H1 (cell line): ENCODE data around the gene GSG1L. TPM values are rescaled to one million over a fixed set of nuclear protein-coding genes. Genes with fewer than 3 reads are reported as not detected.

Experiments
- CTCF ChIA-PET: fragments of 300-600 bp; sonication (Branson Sonifier 250); formaldehyde crosslinking; loops from one replicate; lab custom pipeline; 2021; ENCODE audit not compliant: partially characterized antibody; lab: Charles Lee
- POLR2A ChIA-PET: fragments of 300-600 bp; sonication (Branson Sonifier 250); formaldehyde crosslinking; loops from one replicate; lab custom pipeline; 2021; ENCODE audit warnings: inconsistent platforms; ENCODE audit not compliant: partially characterized antibody; lab: Charles Lee
- DNase-seq, 2 experiments: peaks; one replicate each; pipeline versions ENCODE4 v3.0.0 to v3.0.0-alpha.2; 2010 to 2022; ENCODE audit warnings: low spot score in 2 of 2, low read depth in 1 of 2, mixed read lengths in 1 of 2
- FAIRE-seq: peaks from 2 replicates; lab custom pipeline; 2011; peaks lifted over from hg19 to GRCh38; lab: Jason Lieb, UNC
- H2AFZ ChIP-seq: 2 replicates; pipeline ENCODE4 v1.8.1; 2012; ENCODE audit warnings: low read length, inconsistent platforms
- H2AK5ac ChIP-seq: 2 replicates; pipeline ENCODE4 v1.6.1; 2013; ENCODE audit warnings: low read depth, low read length
- H2BK120ac ChIP-seq: replicated peaks from 2 replicates; pipeline ENCODE3; 2013; ENCODE audit warnings: low read depth, low read length, inconsistent platforms
- H2BK12ac ChIP-seq: 2 replicates; pipeline ENCODE4 v1.6.1; 2013; ENCODE audit warnings: low read depth, low read length
- H2BK15ac ChIP-seq: 2 replicates; pipeline ENCODE4 v1.6.1; 2013; ENCODE audit warnings: low read length
- H2BK20ac ChIP-seq: 2 replicates; pipeline ENCODE4 v1.6.1; 2013; ENCODE audit warnings: low read length
- H2BK5ac ChIP-seq: 2 replicates; pipeline ENCODE4 v1.6.1; 2013; ENCODE audit warnings: low read depth, low read length
- H3K14ac ChIP-seq: 2 replicates; pipeline ENCODE4 v1.6.1; 2013; ENCODE audit warnings: inconsistent platforms; ENCODE audit not compliant: insufficient read length
- H3K18ac ChIP-seq: 2 replicates; pipeline ENCODE4 v1.6.1; 2013; ENCODE audit warnings: low read length; ENCODE audit errors: extremely low read depth
- H3K23ac ChIP-seq: 2 replicates; pipeline ENCODE4 v1.6.1; 2013; ENCODE audit warnings: inconsistent platforms; ENCODE audit not compliant: insufficient read length
- H3K23me2 ChIP-seq: 2 replicates; pipeline ENCODE4 v1.6.1; 2013; ENCODE audit warnings: low read depth, low read length
- H3K27ac ChIP-seq: 2 replicates; pipeline ENCODE4 v1.6.1; 2011; ENCODE audit warnings: low read depth, low read length, inconsistent platforms
- H3K27me3 ChIP-seq, 4 experiments: replicated peaks in 1 of 4; 1 replicate in 1 of 4; 2 replicates in 3 of 4; pipeline versions ENCODE4 v1.6.1 to v1.8.1; 2011 to 2013; ENCODE audit warnings: low read length in 3 of 4, mild to moderate bottlenecking in 3 of 4, inconsistent platforms in 2 of 4, mixed read lengths in 2 of 4, moderate library complexity in 1 of 4; ENCODE audit not compliant: control insufficient read depth in 3 of 4, insufficient read depth in 3 of 4; ENCODE audit errors: extremely low read depth in 1 of 4
- H3K36me3 ChIP-seq, 4 experiments: 2 replicates each; pipeline versions ENCODE4 v1.6.1 to v1.8.1; 2011 to 2013; ENCODE audit warnings: mild to moderate bottlenecking in 4 of 4, low read length in 3 of 4, moderate library complexity in 2 of 4, control low read depth in 1 of 4, inconsistent platforms in 1 of 4; ENCODE audit not compliant: insufficient read depth in 4 of 4, control insufficient read depth in 2 of 4
- H3K4ac ChIP-seq: replicated peaks from 2 replicates; pipeline ENCODE3; 2013; ENCODE audit warnings: low read length, low read depth, mixed read lengths, inconsistent platforms; ENCODE audit not compliant: insufficient read length
- H3K4me1 ChIP-seq, 4 experiments: replicated peaks in 1 of 4; 1 replicate in 1 of 4; 2 replicates in 3 of 4; pipeline versions ENCODE4 v1.6.1 to v1.8.1; 2011 to 2013; ENCODE audit warnings: low read length in 3 of 4, inconsistent platforms in 2 of 4, mixed read lengths in 1 of 4; ENCODE audit not compliant: insufficient read depth in 4 of 4, control insufficient read depth in 3 of 4
- H3K4me2 ChIP-seq, 2 experiments: 2 replicates each; pipeline versions ENCODE4 v1.6.1 to v1.8.1; 2011 to 2013; ENCODE audit warnings: low read depth in 2 of 2, low read length in 2 of 2, control low read depth in 1 of 2, inconsistent platforms in 1 of 2, mild to moderate bottlenecking in 1 of 2; ENCODE audit not compliant: insufficient read depth in 1 of 2
- H3K4me3 ChIP-seq, 4 experiments: fragments of 200-600, 300-600 bp in 1 of 4; sonication (generic), shearing (Covaris generic), sonication (Bioruptor Twin) in 1 of 4; 2 replicates each; pipeline versions ENCODE4 v1.5.1 to v1.8.1; 2011 to 2016; ENCODE audit warnings: low read length in 4 of 4, low read depth in 3 of 4, control low read depth in 2 of 4, inconsistent platforms in 2 of 4, mild to moderate bottlenecking in 2 of 4, mixed read lengths in 1 of 4, moderate library complexity in 1 of 4; ENCODE audit not compliant: insufficient read depth in 2 of 4; ENCODE audit errors: extremely low read depth in 1 of 4
- H3K56ac ChIP-seq: replicated peaks from 2 replicates; pipeline ENCODE3; 2013; ENCODE audit warnings: low read depth, mild to moderate bottlenecking, mixed read lengths, low read length, inconsistent platforms; ENCODE audit not compliant: insufficient read length
- H3K79me1 ChIP-seq: 2 replicates; pipeline ENCODE4 v1.6.1; 2013; ENCODE audit warnings: low read depth, low read length, control low read depth
- H3K79me2 ChIP-seq, 2 experiments: 2 replicates each; pipeline versions ENCODE4 v1.6.1 to v1.8.1; 2012 to 2013; ENCODE audit warnings: low read length in 2 of 2, mild to moderate bottlenecking in 2 of 2, inconsistent platforms in 1 of 2; ENCODE audit not compliant: insufficient read depth in 2 of 2, control insufficient read depth in 1 of 2
- H3K9ac ChIP-seq, 4 experiments: replicated peaks in 1 of 4; 1 replicate in 1 of 4; 2 replicates in 3 of 4; pipeline versions ENCODE4 v1.6.1 to v1.8.1; 2011 to 2013; ENCODE audit warnings: low read depth in 3 of 4, low read length in 3 of 4, control low read depth in 2 of 4, mild to moderate bottlenecking in 2 of 4, moderate library complexity in 2 of 4, inconsistent platforms in 1 of 4; ENCODE audit errors: extremely low read depth in 1 of 4
- H3K9me3 ChIP-seq, 2 experiments: 2 replicates each; pipeline versions ENCODE4 v1.6.1 to v1.8.1; 2012 to 2013; ENCODE audit warnings: mild to moderate bottlenecking in 2 of 2, moderate library complexity in 2 of 2, control low read depth in 1 of 2, inconsistent platforms in 1 of 2, low read depth in 1 of 2, low read length in 1 of 2, mixed read lengths in 1 of 2; ENCODE audit not compliant: insufficient read depth in 2 of 2
- H4K20me1 ChIP-seq, 2 experiments: replicated peaks in 1 of 2; 2 replicates each; pipeline versions ENCODE3 to v1.8.1; 2011 to 2013; ENCODE audit warnings: inconsistent platforms in 2 of 2, low read length in 2 of 2, mild to moderate bottlenecking in 1 of 2; ENCODE audit not compliant: insufficient read depth in 2 of 2, control insufficient read depth in 1 of 2
- H4K5ac ChIP-seq: 2 replicates; pipeline ENCODE4 v1.6.1; 2013; ENCODE audit warnings: low read length, low read depth, mixed read lengths, inconsistent platforms; ENCODE audit not compliant: insufficient read length
- H4K8ac ChIP-seq: 2 replicates; pipeline ENCODE4 v1.8.0; 2013; ENCODE audit warnings: mild to moderate bottlenecking, moderate library complexity, low read length, inconsistent platforms; ENCODE audit not compliant: insufficient read depth; ENCODE audit errors: extremely low read depth
- H4K91ac ChIP-seq: replicated peaks from 2 replicates; pipeline ENCODE3; 2013; ENCODE audit warnings: low read length, mixed read lengths, inconsistent platforms; ENCODE audit not compliant: insufficient read length
- ATF2 ChIP-seq: IDR thresholded peaks from 2 replicates; pipeline ENCODE4 v1.6.1; 2012; ENCODE audit warnings: low read length, inconsistent platforms
- BACH1 ChIP-seq: IDR thresholded peaks from 2 replicates; pipeline ENCODE4 v1.6.1; 2012; ENCODE audit warnings: low read length, improper control_type of control experiment
- CBX5 ChIP-seq: fragments of 300-800, 300-1000 bp; sonication (generic); IDR thresholded peaks from 2 replicates; pipeline ENCODE4 v1.7.1; 2016; ENCODE audit warnings: antibody characterized with exemption, low read length, low read depth
- CREB1 ChIP-seq: IDR thresholded peaks from 2 replicates; pipeline ENCODE4 v1.6.1; 2012; ENCODE audit warnings: inconsistent platforms
- E2F6 ChIP-seq: IDR thresholded peaks from 2 replicates; pipeline ENCODE4 v1.6.1; 2012; ENCODE audit warnings: inconsistent platforms
- KDM1A ChIP-seq: fragments of 200-600, 300-600 bp; sonication (generic); IDR thresholded peaks from 2 replicates; pipeline ENCODE4 v1.7.1; 2016; ENCODE audit warnings: mild to moderate bottlenecking, low read length, borderline replicate concordance
- KDM5A ChIP-seq: fragments of 200-600 bp; IDR thresholded peaks from 2 replicates; pipeline ENCODE4 v1.7.1; 2012; ENCODE audit warnings: mild to moderate bottlenecking, low read length, inconsistent platforms, mixed read lengths
- POLR2AphosphoS5 ChIP-seq: IDR thresholded peaks from 2 replicates; pipeline ENCODE4 v1.6.1; 2011; ENCODE audit warnings: low read depth, low read length
- SAP30 ChIP-seq: fragments of 300-600 bp; sonication (generic); IDR thresholded peaks from 2 replicates; pipeline ENCODE4 v1.7.1; 2012; ENCODE audit warnings: low read length, moderate library complexity, mild to moderate bottlenecking, inconsistent platforms; ENCODE audit not compliant: insufficient read depth, insufficient replicate concordance
- SP4 ChIP-seq: IDR thresholded peaks from 2 replicates; pipeline ENCODE4 v1.6.1; 2012; ENCODE audit warnings: low read length, inconsistent platforms
- WGBS, 2 experiments: shearing (Covaris generic) in 1 of 2; methylation state at CpG; one replicate each; pipeline versions ENCODE4 v1.1.6 to v1.1.7; 2013 to 2015; ENCODE audit warnings: low lambda C conversion rate in 2 of 2, mixed read lengths in 2 of 2, inconsistent platforms in 1 of 2, low coverage in 1 of 2, missing lambda C conversion rate in 1 of 2; ENCODE audit not compliant: insufficient replicate concordance in 2 of 2, insufficient coverage in 1 of 2, insufficient read length in 1 of 2; ENCODE audit errors: extremely low coverage in 1 of 2, missing lambda C conversion rate in 1 of 2; 5-methylcytosine and 5-hydroxymethylcytosine counted together
- polyA plus RNA-seq, 7 experiments: library from polyadenylated mRNA; depleted of rRNA in 3 of 7; stranded (reverse) in 5 of 7; unstranded in 2 of 7; fragments of >200 nt in 5 of 7; fragments of 200-250 nt in 2 of 7; gene quantifications; 1 replicate in 5 of 7; 2 replicates in 1 of 7; 4 replicates in 1 of 7; pipeline versions ENCODE4 v1.2.1 to v1.2.3, GENCODE V29; 2011 to 2013; ENCODE audit warnings: missing spikeins in 2 of 7, mixed read lengths in 2 of 7
- total RNA-seq: library from RNA; stranded (reverse); fragmentation: NEBNext Ultra II Directional; extraction: Animal tissue kit (Norgen Biotek cat#: 25700); gene quantifications from 2 replicates; pipeline ENCODE4 v1.2.1, GENCODE V29; 2021

Gene GSG1L
- total and polyA plus RNA-seq, 2 of the 8 experiments (the other 6 are each of a cell fraction or from before 2014, with no cell fraction given): 0.71 to 1.1 TPM

GRCh38 chr16:27951489-27952120 is 111.9 kb downstream of the GSG1L start:
- H2BK120ac ChIP-seq: no peak overlapping the region
- no peaks in the 10 kb centered on the region for H3K23me2 ChIP-seq
- WGBS, 2 experiments: 85% methylated on average over 7 of the region's 7 CpGs; no CpG with 5 or more reads in 1 of the 2 experiments
- H3K14ac ChIP-seq: no peak overlapping the region
- H3K4me2 ChIP-seq: no peak overlapping the region
- H2BK12ac ChIP-seq: no peak overlapping the region
- no peak overlapping the region for H3K56ac ChIP-seq
- H3K9ac ChIP-seq: no peak overlapping the region
- H4K5ac ChIP-seq: no peak overlapping the region
- DNase-seq (no peak), FAIRE-seq (no peak)
- no peaks in the 10 kb centered on the region; a peak in 1 of 7 replicates for H3K27me3 ChIP-seq
- ChIA-PET POLR2A (interaction anchor here (0.6 to 1.9 kb wide), 2 partner anchors 9 to 206 kb away, joined by 3 to 4 read pairs; no protein-coding TSS in a partner anchor), CTCF (interaction anchor here (0.6 to 1.3 kb wide), 2 partner anchors 21 to 172 kb away, joined by 4 to 5 read pairs; no protein-coding TSS in a partner anchor)
- no peak overlapping the region for H3K27ac ChIP-seq
- H4K20me1 ChIP-seq: no peaks in the 10 kb centered on the region
- H3K79me1 ChIP-seq: no peaks in the 10 kb centered on the region
- no peaks in the 10 kb centered on the region for H3K4me1 ChIP-seq
- H4K91ac ChIP-seq: no peak overlapping the region
- no peak overlapping the region for H2AFZ ChIP-seq
- peaks cover 5 to 7% of the 10 kb centered on the region in 2 experiments; a peak in 3 of 4 replicates for H3K9me3 ChIP-seq
- no peaks in the 10 kb centered on the region for H3K79me2 ChIP-seq
- no peak overlapping the region for H2BK5ac ChIP-seq
- H2AK5ac ChIP-seq: no peak overlapping the region
- H3K23ac ChIP-seq: no peak overlapping the region
- H2BK20ac ChIP-seq: no peak overlapping the region
- no peak overlapping the region for H4K8ac ChIP-seq
- H2BK15ac ChIP-seq: no peak overlapping the region
- H3K4me3 ChIP-seq: no peak overlapping the region
- H3K4ac ChIP-seq: no peak overlapping the region
- H3K18ac ChIP-seq: no peak overlapping the region
- no peaks in the 10 kb centered on the region for H3K36me3 ChIP-seq
- no peak for TF ChIP-seq KDM5A
- no peak for TF ChIP-seq CBX5
- TF ChIP-seq KDM1A: no peak
- no peak for TF ChIP-seq SP4
- no peak for TF ChIP-seq SAP30
- TF ChIP-seq BACH1: no peak
- TF ChIP-seq ATF2: no peak
- TF ChIP-seq E2F6: no peak
- no peak for TF ChIP-seq CREB1
- TF ChIP-seq POLR2AphosphoS5: no peak
